GM12864 (cell line): Measurements from ENCODE around the gene PCDH9.
"Not testable (repeated sequence)": the region's sequence is repeated elsewhere in the genome, so short reads cannot be mapped to it uniquely, and the experiment has no call there.

Source experiments
- DNase-seq: peaks from one replicate; pipeline ENCODE4 v3.0.0-alpha.2; 2011; ENCODE audit warnings: low read depth
- H3K4me3 ChIP-seq: 2 replicates; pipeline ENCODE4 v1.5.1; 2011; ENCODE audit warnings: mild to moderate bottlenecking, low read depth, low read length, control low read depth
- TF ChIP-seq, protein P1 (sequence below): IDR thresholded peaks from 2 replicates; pipeline ENCODE4 v1.5.1; 2011; ENCODE audit warnings: low read depth, mild to moderate bottlenecking, moderate library complexity, low read length, control low read depth, inconsistent platforms; ENCODE audit errors: missing control alignments

The PCDH9 gene

DNA sequence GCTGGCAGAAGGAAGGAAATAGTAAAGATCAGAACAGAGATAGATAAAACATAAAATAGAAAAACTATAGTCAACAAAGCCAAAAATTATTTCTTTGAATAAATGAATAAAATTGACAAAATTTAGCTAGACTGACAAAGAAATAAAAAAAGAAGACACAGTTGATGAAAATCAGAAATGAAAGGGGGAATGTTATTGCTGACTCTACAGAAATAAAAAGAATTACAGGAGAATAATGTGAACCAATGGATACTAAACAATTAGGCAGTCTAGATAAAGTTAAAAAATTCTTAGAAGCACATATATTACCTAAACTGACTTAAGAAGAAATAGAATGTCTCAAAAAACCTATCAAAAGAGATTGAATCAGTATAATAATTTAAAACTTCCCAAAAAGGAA lies 933.8 kb downstream of the PCDH9 start:
- H3K4me3 ChIP-seq: no peak overlapping the region
- no peak for DNase-seq
- TF ChIP-seq, protein P1, sequence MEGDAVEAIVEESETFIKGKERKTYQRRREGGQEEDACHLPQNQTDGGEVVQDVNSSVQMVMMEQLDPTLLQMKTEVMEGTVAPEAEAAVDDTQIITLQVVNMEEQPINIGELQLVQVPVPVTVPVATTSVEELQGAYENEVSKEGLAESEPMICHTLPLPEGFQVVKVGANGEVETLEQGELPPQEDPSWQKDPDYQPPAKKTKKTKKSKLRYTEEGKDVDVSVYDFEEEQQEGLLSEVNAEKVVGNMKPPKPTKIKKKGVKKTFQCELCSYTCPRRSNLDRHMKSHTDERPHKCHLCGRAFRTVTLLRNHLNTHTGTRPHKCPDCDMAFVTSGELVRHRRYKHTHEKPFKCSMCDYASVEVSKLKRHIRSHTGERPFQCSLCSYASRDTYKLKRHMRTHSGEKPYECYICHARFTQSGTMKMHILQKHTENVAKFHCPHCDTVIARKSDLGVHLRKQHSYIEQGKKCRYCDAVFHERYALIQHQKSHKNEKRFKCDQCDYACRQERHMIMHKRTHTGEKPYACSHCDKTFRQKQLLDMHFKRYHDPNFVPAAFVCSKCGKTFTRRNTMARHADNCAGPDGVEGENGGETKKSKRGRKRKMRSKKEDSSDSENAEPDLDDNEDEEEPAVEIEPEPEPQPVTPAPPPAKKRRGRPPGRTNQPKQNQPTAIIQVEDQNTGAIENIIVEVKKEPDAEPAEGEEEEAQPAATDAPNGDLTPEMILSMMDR: no peak

DNA sequence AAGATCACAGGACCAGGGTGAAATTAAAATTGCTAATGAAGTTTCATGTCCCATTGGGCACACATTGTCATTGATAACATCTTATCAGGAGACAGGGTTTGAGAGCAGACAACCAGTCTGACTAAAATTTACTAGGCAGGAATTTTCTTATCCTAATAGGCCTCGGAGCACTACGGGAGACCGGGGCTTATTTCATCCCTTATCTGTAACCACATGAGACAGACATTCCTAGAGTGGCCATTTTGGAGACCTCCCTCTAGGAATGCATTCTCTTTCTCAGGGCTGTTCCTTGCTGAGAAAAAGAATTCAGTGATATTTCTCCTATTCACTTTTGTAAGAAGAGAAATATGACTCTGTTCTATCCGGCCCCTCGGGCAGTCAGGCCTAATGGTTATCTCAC lies 943.3 kb downstream of the PCDH9 start:
- DNase-seq, H3K4me3 ChIP-seq: not testable (repeated sequence)

DNA sequence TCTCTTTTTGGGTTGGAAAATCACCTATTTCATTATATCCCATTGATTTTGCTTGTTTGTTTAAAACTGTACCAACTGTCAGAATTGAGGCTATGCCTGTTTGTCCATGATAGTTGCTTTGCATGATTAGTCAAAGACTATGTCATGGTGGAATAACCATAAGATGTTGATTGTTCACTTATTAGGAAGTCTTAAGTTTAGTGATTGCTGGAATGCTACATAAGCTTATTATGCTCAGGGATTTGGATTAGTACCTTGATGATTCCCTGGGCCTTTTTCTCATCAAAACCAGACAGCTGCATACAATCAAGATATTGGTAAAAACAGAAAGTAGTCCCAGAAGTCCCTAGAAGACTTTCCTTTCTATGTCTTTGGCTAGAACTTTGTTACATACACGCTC lies 954.7 kb downstream of the PCDH9 start:
- TF ChIP-seq, protein P1: no peak
- DNase-seq: no peak
- H3K4me3 ChIP-seq: no peak overlapping the region

DNA sequence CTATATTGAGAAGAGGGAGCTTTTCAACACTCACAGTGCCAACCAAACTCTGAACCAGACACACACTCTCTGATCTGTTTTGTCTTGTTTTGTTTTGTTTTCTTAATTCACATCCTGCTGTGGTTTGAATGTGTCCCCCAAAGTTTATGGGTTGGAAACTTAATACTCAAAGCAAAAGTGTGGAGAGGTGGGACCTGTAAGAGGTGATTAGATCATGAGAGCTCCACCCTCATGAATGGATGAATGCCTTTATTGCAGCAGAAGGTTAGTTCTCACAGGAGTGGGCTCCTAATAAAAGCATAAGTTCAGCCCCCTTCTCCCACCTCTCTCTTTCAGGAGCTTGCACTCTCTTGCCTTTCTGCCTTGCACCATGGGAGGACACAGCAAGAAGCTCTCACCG lies 957.1 kb downstream of the PCDH9 start:
- H3K4me3 ChIP-seq: no peak overlapping the region
- TF ChIP-seq, protein P1: no peak
- no peak for DNase-seq

DNA sequence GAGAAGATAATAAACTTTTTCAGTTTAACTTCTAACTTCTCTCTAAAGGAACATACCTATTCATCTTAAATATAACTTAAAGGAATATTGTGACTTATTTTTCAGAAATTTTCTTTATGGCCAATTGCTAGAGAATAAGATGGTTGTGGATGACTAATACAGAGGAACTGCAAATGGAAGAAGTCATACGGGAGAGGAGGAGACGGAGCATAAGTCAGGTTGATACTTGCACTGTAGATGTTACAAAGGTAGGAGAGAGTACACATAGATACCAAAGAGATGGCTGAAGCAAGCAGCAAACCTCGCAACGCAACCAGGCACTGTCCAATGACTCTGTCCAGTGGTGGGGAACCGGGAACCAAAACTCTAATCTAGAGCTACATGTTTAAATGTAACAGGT lies 963.4 kb downstream of the PCDH9 start:
- H3K4me3 ChIP-seq: no peak overlapping the region
- TF ChIP-seq, protein P1: no peak
- DNase-seq: no peak

DNA sequence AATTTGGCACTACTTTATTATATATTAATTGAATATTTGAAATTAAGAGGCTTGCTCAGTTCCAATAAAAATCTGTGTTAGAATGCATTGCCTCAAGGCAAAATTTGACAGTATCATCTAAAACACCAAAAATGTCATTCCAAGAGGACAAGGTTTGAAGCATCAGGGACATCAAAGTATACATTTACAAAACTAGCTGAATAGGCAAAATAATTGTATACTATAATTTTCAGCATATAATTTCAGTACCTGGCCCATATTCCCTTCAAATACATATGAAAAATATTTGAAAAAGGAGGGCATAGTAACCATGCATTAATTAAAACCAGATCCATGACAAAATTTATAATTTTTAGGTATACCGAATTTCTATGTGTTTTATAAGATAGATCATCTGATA lies 963.8 kb downstream of the PCDH9 start:
- TF ChIP-seq, protein P1: no peak
- no peak for DNase-seq
- H3K4me3 ChIP-seq: no peak overlapping the region

DNA sequence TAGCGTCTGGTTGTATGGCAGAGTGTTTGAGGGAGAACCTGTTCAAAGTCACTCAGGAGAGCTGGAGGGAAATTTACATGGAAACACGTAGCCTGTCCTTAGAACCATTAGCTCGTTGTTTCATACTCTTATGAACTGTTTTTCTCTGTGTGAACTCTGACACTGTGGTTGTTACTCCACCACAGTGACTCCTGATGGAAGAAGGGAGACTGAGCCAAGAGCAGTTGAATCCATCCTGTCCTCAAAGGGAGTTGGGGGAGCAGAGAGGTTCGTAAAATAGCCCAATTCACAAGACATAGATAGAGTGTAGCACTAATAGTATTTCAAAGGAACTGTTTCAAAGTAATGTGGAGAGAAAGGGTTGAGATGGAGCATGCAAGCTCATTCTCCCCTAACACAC lies 964.8 kb downstream of the PCDH9 start:
- DNase-seq: no peak
- TF ChIP-seq, protein P1: no peak
- H3K4me3 ChIP-seq: no peak overlapping the region

DNA sequence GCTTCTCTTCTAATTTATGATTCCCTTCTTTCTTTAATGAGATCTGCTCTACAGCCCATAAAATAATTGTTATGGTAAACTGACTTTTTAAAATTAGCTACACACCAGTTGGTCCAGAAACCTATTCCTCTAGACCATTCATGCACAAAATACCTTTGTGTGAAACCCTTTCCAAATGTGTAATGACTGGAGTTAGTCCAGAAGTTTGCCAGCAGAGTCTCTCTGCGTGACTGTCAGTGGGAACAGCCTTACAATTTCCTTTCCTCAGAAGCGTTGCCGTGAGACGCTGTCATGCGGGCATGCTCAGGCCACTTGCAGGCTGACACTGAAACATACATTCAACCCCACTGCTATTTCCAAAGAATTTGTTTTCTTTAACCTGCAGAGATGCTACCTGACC lies 965.2 kb downstream of the PCDH9 start:
- DNase-seq: no peak
- no peak overlapping the region for H3K4me3 ChIP-seq
- TF ChIP-seq, protein P1: no peak
